Measurements from ENCODE around the gene REC114. TPM values are rescaled to one million over a fixed set of nuclear protein-coding genes. Genes with fewer than 3 reads are reported as not detected.
"Not testable (repeated sequence)": the region's sequence is repeated elsewhere in the genome, so short reads cannot be mapped to it uniquely, and the experiment has no call there.

The REC114 gene
- polyA plus RNA-seq, 1 experiment: not detected

GRCh38 chr15:73398861-73399260, 44.1 kb upstream of the REC114 start:
- TF ChIP-seq, protein P1, sequence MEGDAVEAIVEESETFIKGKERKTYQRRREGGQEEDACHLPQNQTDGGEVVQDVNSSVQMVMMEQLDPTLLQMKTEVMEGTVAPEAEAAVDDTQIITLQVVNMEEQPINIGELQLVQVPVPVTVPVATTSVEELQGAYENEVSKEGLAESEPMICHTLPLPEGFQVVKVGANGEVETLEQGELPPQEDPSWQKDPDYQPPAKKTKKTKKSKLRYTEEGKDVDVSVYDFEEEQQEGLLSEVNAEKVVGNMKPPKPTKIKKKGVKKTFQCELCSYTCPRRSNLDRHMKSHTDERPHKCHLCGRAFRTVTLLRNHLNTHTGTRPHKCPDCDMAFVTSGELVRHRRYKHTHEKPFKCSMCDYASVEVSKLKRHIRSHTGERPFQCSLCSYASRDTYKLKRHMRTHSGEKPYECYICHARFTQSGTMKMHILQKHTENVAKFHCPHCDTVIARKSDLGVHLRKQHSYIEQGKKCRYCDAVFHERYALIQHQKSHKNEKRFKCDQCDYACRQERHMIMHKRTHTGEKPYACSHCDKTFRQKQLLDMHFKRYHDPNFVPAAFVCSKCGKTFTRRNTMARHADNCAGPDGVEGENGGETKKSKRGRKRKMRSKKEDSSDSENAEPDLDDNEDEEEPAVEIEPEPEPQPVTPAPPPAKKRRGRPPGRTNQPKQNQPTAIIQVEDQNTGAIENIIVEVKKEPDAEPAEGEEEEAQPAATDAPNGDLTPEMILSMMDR (IDR thresholded peaks at IDR 0.05; ENCODE audit: insufficient read depth, low read depth, low read length): no peak
- ChIA-PET CTCF (no interaction called here), POLR2A (no interaction called here)
- no peak for DNase-seq (ENCODE audit: low read depth)
- H3K36me3 ChIP-seq (ENCODE audit: control insufficient read depth, insufficient read depth, low read length): no peaks in the 10 kb centered on the region
- no peak overlapping the region for H3K4me3 ChIP-seq (ENCODE audit: low read depth, low read length)
- H3K27me3 ChIP-seq (ENCODE audit: control insufficient read depth, insufficient read depth, low read length): no peaks in the 10 kb centered on the region

- CTCF ChIA-PET; DNase-seq (ENCODE audit: low read depth); H3K27me3 ChIP-seq (ENCODE audit: control insufficient read depth, insufficient read depth, low read length); POLR2A ChIA-PET; H3K36me3 ChIP-seq (ENCODE audit: control insufficient read depth, insufficient read depth, low read length); H3K4me3 ChIP-seq (ENCODE audit: low read depth, low read length): not testable (repeated sequence)
Measured at GRCh38 chr15:73400222-73400621, 42.7 kb upstream of the REC114 start.

- DNase-seq (ENCODE audit: low read depth): no peak
- TF ChIP-seq, protein P1 (IDR thresholded peaks at IDR 0.05; ENCODE audit: insufficient read depth, low read depth, low read length): no peak
- CTCF ChIA-PET: no interaction called here
- H3K27me3 ChIP-seq (ENCODE audit: control insufficient read depth, insufficient read depth, low read length): no peaks in the 10 kb centered on the region
- no peak overlapping the region for H3K4me3 ChIP-seq (ENCODE audit: low read depth, low read length)
- no peaks in the 10 kb centered on the region for H3K36me3 ChIP-seq (ENCODE audit: control insufficient read depth, insufficient read depth, low read length)
- POLR2A ChIA-PET: no interaction called here
Measured at GRCh38 chr15:73403171-73403570, 39.8 kb upstream of the REC114 start.

GRCh38 chr15:73414876-73415275, 28.1 kb upstream of the REC114 start:
- no peak overlapping the region for H3K4me3 ChIP-seq (ENCODE audit: low read depth, low read length)
- H3K27me3 ChIP-seq (ENCODE audit: control insufficient read depth, insufficient read depth, low read length): no peaks in the 10 kb centered on the region
- H3K36me3 ChIP-seq (ENCODE audit: control insufficient read depth, insufficient read depth, low read length): no peaks in the 10 kb centered on the region
- no peak for DNase-seq (ENCODE audit: low read depth)
- TF ChIP-seq, protein P1 (IDR thresholded peaks at IDR 0.05; ENCODE audit: insufficient read depth, low read depth, low read length): no peak
- POLR2A ChIA-PET: no interaction called here
- CTCF ChIA-PET: no interaction called here

DNA sequence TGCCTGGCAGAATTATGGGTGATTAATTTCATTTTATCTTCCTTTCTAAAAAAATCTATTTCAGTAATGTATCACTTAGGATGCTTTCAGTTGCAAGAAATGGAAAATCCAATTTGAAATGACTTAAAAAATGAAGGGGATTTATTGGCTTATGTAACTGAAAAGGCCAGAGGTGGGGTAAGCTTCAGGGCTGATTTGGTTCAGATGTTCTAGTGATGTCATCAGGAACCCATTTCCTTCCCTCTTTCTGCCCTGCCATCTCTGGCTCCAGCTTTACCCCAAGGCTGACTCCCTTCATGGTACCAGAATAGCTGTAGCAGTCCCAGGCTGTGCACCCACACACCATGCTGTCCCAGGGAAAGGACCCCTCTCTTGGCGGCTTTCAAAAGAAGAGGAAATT, 18.5 kb upstream of the REC114 start:
- Histone ChIP-seq H3K4me3 (ENCODE audit: low read depth, low read length) (no peak overlapping the region), H3K36me3 (ENCODE audit: control insufficient read depth, insufficient read depth, low read length) (no peaks in the 10 kb centered on the region), H3K27me3 (ENCODE audit: control insufficient read depth, insufficient read depth, low read length) (no peaks in the 10 kb centered on the region)
- no peak for DNase-seq (ENCODE audit: low read depth)
- TF ChIP-seq, protein P1 (IDR thresholded peaks at IDR 0.05; ENCODE audit: insufficient read depth, low read depth, low read length): no peak
- ChIA-PET CTCF (no interaction called here), POLR2A (no interaction called here)

- CTCF ChIA-PET: interaction anchor here (1.3 kb wide), 1 partner anchor 17 kb away, joined by 3 read pairs; no protein-coding TSS in a partner anchor
Measured at GRCh38 chr15:73425510-73425909, 17.5 kb upstream of the REC114 start.

More at GRCh38 chr15:73425510-73425909, 17.5 kb upstream of the REC114 start:
- TF ChIP-seq, protein P1 (IDR thresholded peaks at IDR 0.05; ENCODE audit: insufficient read depth, low read depth, low read length): no peak
- Histone ChIP-seq H3K36me3 (ENCODE audit: control insufficient read depth, insufficient read depth, low read length) (no peaks in the 10 kb centered on the region), H3K27me3 (ENCODE audit: control insufficient read depth, insufficient read depth, low read length) (no peaks in the 10 kb centered on the region), H3K4me3 (ENCODE audit: low read depth, low read length) (no peak overlapping the region)
- DNase-seq (ENCODE audit: low read depth): no peak
- POLR2A ChIA-PET: no interaction called here
